Neutrophil (primary cell): ENCODE results near the gene ASXL1.
"Not testable (repeated sequence)": the region's sequence is repeated elsewhere in the genome, so short reads cannot be mapped to it uniquely, and the experiment has no call there.

Experiments used
- H3K27ac ChIP-seq: fragments of 200-600 bp; sonication (generic); 2 replicates; pipeline ENCODE4 v1.5.1; 2016; ENCODE audit warnings: mild to moderate bottlenecking, moderate library complexity
- H3K27me3 ChIP-seq: fragments of 200-600 bp; sonication (generic); 2 replicates; pipeline ENCODE4 v1.6.0; 2016; ENCODE audit warnings: mild to moderate bottlenecking
- H3K36me3 ChIP-seq: fragments of 200-600 bp; sonication (generic); 2 replicates; pipeline ENCODE4 v1.5.1; 2017
- H3K4me1 ChIP-seq, 2 experiments: fragments of 200-600 bp in 1 of 2; sonication (generic) in 1 of 2; 1 replicate in 1 of 2; 2 replicates in 1 of 2; pipeline versions ENCODE4 v1.5.1 to v1.6.1; 2013 to 2016; ENCODE audit warnings: low read depth in 1 of 2, low read length in 1 of 2, mild to moderate bottlenecking in 1 of 2, moderate library complexity in 1 of 2; ENCODE audit not compliant: control insufficient read depth in 1 of 2, insufficient read depth in 1 of 2
- H3K4me3 ChIP-seq, 2 experiments: fragments of 200-600 bp in 1 of 2; sonication (generic) in 1 of 2; 1 replicate in 1 of 2; 2 replicates in 1 of 2; pipeline ENCODE4 v1.5.1; 2013 to 2016; ENCODE audit warnings: low read depth in 1 of 2, low read length in 1 of 2, mild to moderate bottlenecking in 1 of 2, moderate library complexity in 1 of 2
- H3K9me3 ChIP-seq: fragments of 200-600 bp; sonication (generic); 2 replicates; pipeline ENCODE4 v1.5.1; 2016
- CTCF ChIP-seq: fragments of 200-600 bp; sonication (generic); IDR thresholded peaks from 2 replicates; pipeline ENCODE4 v1.5.1; 2016; ENCODE audit warnings: antibody characterized with exemption

Gene ASXL1

GRCh38 chr20:32380745-32381144 lies 22.6 kb downstream of the ASXL1 start:
- peaks cover 3% of the 10 kb centered on the region for H3K36me3 ChIP-seq
- H3K4me3 ChIP-seq = no peak overlapping the region
- H3K27me3 ChIP-seq = no peaks in the 10 kb centered on the region
- no peaks in the 10 kb centered on the region for H3K4me1 ChIP-seq
- H3K27ac ChIP-seq = no peak overlapping the region
- TF ChIP-seq CTCF = no peak
- H3K9me3 ChIP-seq = no peaks in the 10 kb centered on the region

- no peaks in the 10 kb centered on the region for H3K9me3 ChIP-seq
- TF ChIP-seq CTCF = no peak
- no peaks in the 10 kb centered on the region for H3K4me1 ChIP-seq
- H3K36me3 ChIP-seq = peaks cover 3% of the 10 kb centered on the region
- H3K27me3 ChIP-seq = no peaks in the 10 kb centered on the region
- no peak overlapping the region for H3K4me3 ChIP-seq
- no peak overlapping the region for H3K27ac ChIP-seq
These were observed 24.2 kb downstream of the ASXL1 start for GRCh38 chr20:32382102-32382950.

GRCh38 chr20:32383441-32383840 lies 25.3 kb downstream of the ASXL1 start:
- not testable (repeated sequence) for H3K27me3 ChIP-seq, H3K27ac ChIP-seq, H3K4me3 ChIP-seq, H3K36me3 ChIP-seq, H3K4me1 ChIP-seq, H3K9me3 ChIP-seq

GRCh38 chr20:32385541-32385940 lies 27.4 kb downstream of the ASXL1 start:
- H3K27ac ChIP-seq = no peak overlapping the region
- no peak overlapping the region for H3K4me3 ChIP-seq
- H3K36me3 ChIP-seq = peaks cover 3% of the 10 kb centered on the region
- TF ChIP-seq CTCF = no peak
- H3K9me3 ChIP-seq = no peaks in the 10 kb centered on the region
- no peaks in the 10 kb centered on the region for H3K4me1 ChIP-seq
- H3K27me3 ChIP-seq = no peaks in the 10 kb centered on the region

- no peak overlapping the region for H3K27ac ChIP-seq
- no peak overlapping the region for H3K4me3 ChIP-seq
- no peaks in the 10 kb centered on the region for H3K36me3 ChIP-seq
- no peaks in the 10 kb centered on the region for H3K9me3 ChIP-seq
- no peaks in the 10 kb centered on the region for H3K4me1 ChIP-seq
- no peak for TF ChIP-seq CTCF
- H3K27me3 ChIP-seq = no peaks in the 10 kb centered on the region
These were observed 28.0 kb downstream of the ASXL1 start for GRCh38 chr20:32386091-32386490.

GRCh38 chr20:32387252-32387651 lies 29.1 kb downstream of the ASXL1 start:
- Histone ChIP-seq H3K36me3 (no peaks in the 10 kb centered on the region), H3K9me3 (no peaks in the 10 kb centered on the region), H3K4me3 (no peak overlapping the region), H3K4me1 (no peaks in the 10 kb centered on the region), H3K27me3 (no peaks in the 10 kb centered on the region), H3K27ac (no peak overlapping the region)
- TF ChIP-seq CTCF = no peak
